Stomach (tissue), 4 donors: ENCODE measurements around the gene OTOS.

Source experiments
- CTCF ChIP-seq, 7 experiments: fragments of 450-650 bp in 4 of 7; fragments of 200-600 bp in 3 of 7; sonication (generic) in 3 of 7; IDR thresholded peaks; one replicate each; pipeline ENCODE4 v1.5.1; 2016 to 2019; ENCODE audit warnings: antibody characterized with exemption in 7 of 7, control low read depth in 2 of 7, mild to moderate bottlenecking in 1 of 7
- EP300 ChIP-seq: sonication (generic); formaldehyde crosslinking; IDR thresholded peaks from one replicate; pipeline ENCODE4 v1.6.1; 2017; ENCODE audit warnings: antibody characterized with exemption
- POLR2A ChIP-seq, 4 donors: fragments of 450-650 bp; IDR thresholded peaks; one replicate each; pipeline ENCODE4 v1.6.1; 2016; ENCODE audit warnings: antibody characterized with exemption in 4 of 4, control low read depth in 2 of 4, mild to moderate bottlenecking in 1 of 4, moderate library complexity in 1 of 4
- POLR2AphosphoS5 ChIP-seq, 3 donors: sonication (generic); formaldehyde crosslinking; IDR thresholded peaks; one replicate each; pipeline ENCODE4 v1.6.1; 2016; ENCODE audit warnings: antibody characterized with exemption in 3 of 3

GRCh38 chr2:240183006-240183874, 42.8 kb upstream of the OTOS start:
- TF ChIP-seq CTCF (IDR thresholded peaks at IDR 0.05) (no peak), EP300 (no peak), POLR2A (IDR thresholded peaks at IDR 0.05) (no peak), POLR2AphosphoS5 (IDR thresholded peaks at IDR 0.05) (no peak)
